ENCODE data around the gene GNMT. TPM values are rescaled to one million over a fixed set of nuclear protein-coding genes. Genes with fewer than 3 reads are reported as not detected.

GNMT gene
- polyA plus RNA-seq, 1 donor from 2014 or later, result 0.97 TPM

DNA sequence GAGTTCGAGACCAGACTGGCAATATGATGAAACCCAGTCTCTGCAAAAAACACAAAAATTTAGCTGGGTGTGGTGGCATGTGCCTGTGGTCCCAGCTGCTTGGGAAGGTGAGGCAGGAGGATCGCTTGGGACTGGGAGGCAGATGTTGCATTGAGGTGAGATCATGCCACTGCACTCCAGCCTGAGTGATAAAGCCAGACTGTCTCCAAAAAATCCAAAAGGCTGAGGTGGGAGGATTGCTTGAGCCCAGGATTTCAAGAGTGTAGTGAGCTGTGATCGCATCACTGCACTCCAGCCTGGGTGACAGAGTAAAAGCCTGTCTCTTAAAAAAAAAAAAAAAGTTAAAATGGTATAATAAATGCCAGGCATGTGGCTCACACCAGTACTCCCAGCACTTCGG is 46.0 kb upstream of the GNMT start:
- no peak overlapping the region for H2AFZ ChIP-seq (ENCODE audit: low read depth, low read length)
- H3K36me3 ChIP-seq (ENCODE audit: insufficient read depth, low read length), result no peaks in the 10 kb centered on the region
- H3K27ac ChIP-seq (ENCODE audit: low read length), result no peak overlapping the region

DNA sequence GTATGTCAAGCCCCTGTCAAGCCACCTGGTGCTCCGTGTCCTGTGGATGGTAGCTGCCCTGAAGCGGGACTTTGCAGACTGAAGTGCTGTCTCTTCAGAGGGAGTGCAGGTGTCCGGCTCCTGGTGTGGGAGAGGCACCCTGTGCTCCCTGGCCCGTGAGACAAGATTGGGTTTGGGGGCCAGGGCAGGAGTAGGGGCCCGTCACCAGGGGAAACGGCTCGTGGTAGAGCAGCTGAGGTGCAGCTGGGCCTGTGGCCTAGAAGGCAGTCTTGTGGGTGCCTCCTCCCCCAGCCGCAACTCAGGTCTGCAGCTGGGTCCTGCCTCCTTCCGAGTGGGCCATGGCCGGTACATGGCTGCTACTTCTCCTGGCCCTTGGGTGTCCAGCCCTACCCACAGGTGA is 44.8 kb upstream of the GNMT start, which contains the start of gene PTCRA:
PTCRA (plus strand) TSS at position 322 of the 400 bp plus-strand sequence; CDS start at position 339, 17 bp downstream.
- no peaks in the 10 kb centered on the region for H3K9me3 ChIP-seq (ENCODE audit: low read length)
- no peaks in the 10 kb centered on the region for H3K27me3 ChIP-seq (ENCODE audit: insufficient read depth, low read depth, low read length)
- H3K79me2 ChIP-seq (replicated peaks; ENCODE audit: insufficient read depth, low read length), result no peaks in the 10 kb centered on the region
- no peak within 1 kb of the TSS for H3K9ac ChIP-seq (ENCODE audit: low read length)
- TF ChIP-seq POLR2AphosphoS5 (IDR thresholded peaks at IDR 0.05) (no peak), RAD21 (conservative IDR thresholded peaks at IDR 0.05) (no peak), EZH2 (IDR thresholded peaks at IDR 0.05; ENCODE audit: borderline replicate concordance, insufficient read depth, low read length, poor library complexity, severe bottlenecking) (no peak), EP300 (conservative IDR thresholded peaks at IDR 0.05; ENCODE audit: poor library complexity, severe bottlenecking) (no peak), TAF1 (IDR thresholded peaks at IDR 0.05; ENCODE audit: low read depth) (no peak), MXI1 (conservative IDR thresholded peaks at IDR 0.05; ENCODE audit: poor library complexity, severe bottlenecking) (no peak), SMC3 (conservative IDR thresholded peaks at IDR 0.05; ENCODE audit: poor library complexity) (no peak)
- TF ChIP-seq, protein P1, sequence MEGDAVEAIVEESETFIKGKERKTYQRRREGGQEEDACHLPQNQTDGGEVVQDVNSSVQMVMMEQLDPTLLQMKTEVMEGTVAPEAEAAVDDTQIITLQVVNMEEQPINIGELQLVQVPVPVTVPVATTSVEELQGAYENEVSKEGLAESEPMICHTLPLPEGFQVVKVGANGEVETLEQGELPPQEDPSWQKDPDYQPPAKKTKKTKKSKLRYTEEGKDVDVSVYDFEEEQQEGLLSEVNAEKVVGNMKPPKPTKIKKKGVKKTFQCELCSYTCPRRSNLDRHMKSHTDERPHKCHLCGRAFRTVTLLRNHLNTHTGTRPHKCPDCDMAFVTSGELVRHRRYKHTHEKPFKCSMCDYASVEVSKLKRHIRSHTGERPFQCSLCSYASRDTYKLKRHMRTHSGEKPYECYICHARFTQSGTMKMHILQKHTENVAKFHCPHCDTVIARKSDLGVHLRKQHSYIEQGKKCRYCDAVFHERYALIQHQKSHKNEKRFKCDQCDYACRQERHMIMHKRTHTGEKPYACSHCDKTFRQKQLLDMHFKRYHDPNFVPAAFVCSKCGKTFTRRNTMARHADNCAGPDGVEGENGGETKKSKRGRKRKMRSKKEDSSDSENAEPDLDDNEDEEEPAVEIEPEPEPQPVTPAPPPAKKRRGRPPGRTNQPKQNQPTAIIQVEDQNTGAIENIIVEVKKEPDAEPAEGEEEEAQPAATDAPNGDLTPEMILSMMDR (IDR thresholded peaks at IDR 0.05; ENCODE audit: poor library complexity, severe bottlenecking), result no peak
- TF ChIP-seq, protein P2, sequence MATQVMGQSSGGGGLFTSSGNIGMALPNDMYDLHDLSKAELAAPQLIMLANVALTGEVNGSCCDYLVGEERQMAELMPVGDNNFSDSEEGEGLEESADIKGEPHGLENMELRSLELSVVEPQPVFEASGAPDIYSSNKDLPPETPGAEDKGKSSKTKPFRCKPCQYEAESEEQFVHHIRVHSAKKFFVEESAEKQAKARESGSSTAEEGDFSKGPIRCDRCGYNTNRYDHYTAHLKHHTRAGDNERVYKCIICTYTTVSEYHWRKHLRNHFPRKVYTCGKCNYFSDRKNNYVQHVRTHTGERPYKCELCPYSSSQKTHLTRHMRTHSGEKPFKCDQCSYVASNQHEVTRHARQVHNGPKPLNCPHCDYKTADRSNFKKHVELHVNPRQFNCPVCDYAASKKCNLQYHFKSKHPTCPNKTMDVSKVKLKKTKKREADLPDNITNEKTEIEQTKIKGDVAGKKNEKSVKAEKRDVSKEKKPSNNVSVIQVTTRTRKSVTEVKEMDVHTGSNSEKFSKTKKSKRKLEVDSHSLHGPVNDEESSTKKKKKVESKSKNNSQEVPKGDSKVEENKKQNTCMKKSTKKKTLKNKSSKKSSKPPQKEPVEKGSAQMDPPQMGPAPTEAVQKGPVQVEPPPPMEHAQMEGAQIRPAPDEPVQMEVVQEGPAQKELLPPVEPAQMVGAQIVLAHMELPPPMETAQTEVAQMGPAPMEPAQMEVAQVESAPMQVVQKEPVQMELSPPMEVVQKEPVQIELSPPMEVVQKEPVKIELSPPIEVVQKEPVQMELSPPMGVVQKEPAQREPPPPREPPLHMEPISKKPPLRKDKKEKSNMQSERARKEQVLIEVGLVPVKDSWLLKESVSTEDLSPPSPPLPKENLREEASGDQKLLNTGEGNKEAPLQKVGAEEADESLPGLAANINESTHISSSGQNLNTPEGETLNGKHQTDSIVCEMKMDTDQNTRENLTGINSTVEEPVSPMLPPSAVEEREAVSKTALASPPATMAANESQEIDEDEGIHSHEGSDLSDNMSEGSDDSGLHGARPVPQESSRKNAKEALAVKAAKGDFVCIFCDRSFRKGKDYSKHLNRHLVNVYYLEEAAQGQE (IDR thresholded peaks at IDR 0.05; ENCODE audit: borderline replicate concordance), result no peak
- H4K20me1 ChIP-seq (ENCODE audit: insufficient read depth), result no peaks in the 10 kb centered on the region
- no peak within 1 kb of the TSS for H3K27ac ChIP-seq (ENCODE audit: low read length)
- H3K9me2 ChIP-seq (ENCODE audit: insufficient read depth, low read length), result no peaks in the 10 kb centered on the region
- no peak within 1 kb of the TSS for H3K4me2 ChIP-seq (ENCODE audit: low read length)
- H3K4me3 ChIP-seq (ENCODE audit: low read length), result no peak within 1 kb of the TSS
- no peaks in the 10 kb centered on the region for H3F3A ChIP-seq (ENCODE audit: insufficient read depth, low read length, poor library complexity, severe bottlenecking)
- no peak within 1 kb of the TSS for H2AFZ ChIP-seq (ENCODE audit: low read depth, low read length)
- no peaks in the 10 kb centered on the region for H3K36me3 ChIP-seq (ENCODE audit: insufficient read depth, low read length)

More for the DNA sequence above, 46.0 kb upstream of the GNMT start:
- Histone ChIP-seq H3K27me3 (ENCODE audit: insufficient read depth, low read depth, low read length) (no peaks in the 10 kb centered on the region), H3F3A (ENCODE audit: insufficient read depth, low read length, poor library complexity, severe bottlenecking) (no peaks in the 10 kb centered on the region), H3K9ac (ENCODE audit: low read length) (no peak overlapping the region), H3K4me3 (ENCODE audit: low read length) (no peak overlapping the region), H4K20me1 (ENCODE audit: insufficient read depth) (no peaks in the 10 kb centered on the region), H3K79me2 (replicated peaks; ENCODE audit: insufficient read depth, low read length) (no peaks in the 10 kb centered on the region), H3K9me3 (ENCODE audit: low read length) (no peaks in the 10 kb centered on the region), H3K4me2 (ENCODE audit: low read length) (no peak overlapping the region), H3K9me2 (ENCODE audit: insufficient read depth, low read length) (no peaks in the 10 kb centered on the region)
- TF ChIP-seq, protein P1 (IDR thresholded peaks at IDR 0.05; ENCODE audit: poor library complexity, severe bottlenecking), result no peak
- TF ChIP-seq, protein P2 (IDR thresholded peaks at IDR 0.05; ENCODE audit: borderline replicate concordance), result no peak
- TF ChIP-seq POLR2AphosphoS5 (IDR thresholded peaks at IDR 0.05) (no peak), MXI1 (conservative IDR thresholded peaks at IDR 0.05; ENCODE audit: poor library complexity, severe bottlenecking) (no peak), TAF1 (IDR thresholded peaks at IDR 0.05; ENCODE audit: low read depth) (no peak), EP300 (conservative IDR thresholded peaks at IDR 0.05; ENCODE audit: poor library complexity, severe bottlenecking) (no peak), SMC3 (conservative IDR thresholded peaks at IDR 0.05; ENCODE audit: poor library complexity) (no peak), EZH2 (IDR thresholded peaks at IDR 0.05; ENCODE audit: borderline replicate concordance, insufficient read depth, low read length, poor library complexity, severe bottlenecking) (no peak), RAD21 (conservative IDR thresholded peaks at IDR 0.05) (no peak)

Measured in neural cell (in vitro differentiated cells).